HG03575 (cell line): Measurements from ENCODE around the gene WASF3.

Experiments used
- ATAC-seq: cut with Tn5 transposase; IDR thresholded peaks from one replicate; pipeline ENCODE4 v1.9.1; 2021; ENCODE audit not compliant: unreplicated experiment, insufficient number of reproducible peaks, low FRiP score; ENCODE audit errors: extremely low read depth

WASF3 gene

DNA sequence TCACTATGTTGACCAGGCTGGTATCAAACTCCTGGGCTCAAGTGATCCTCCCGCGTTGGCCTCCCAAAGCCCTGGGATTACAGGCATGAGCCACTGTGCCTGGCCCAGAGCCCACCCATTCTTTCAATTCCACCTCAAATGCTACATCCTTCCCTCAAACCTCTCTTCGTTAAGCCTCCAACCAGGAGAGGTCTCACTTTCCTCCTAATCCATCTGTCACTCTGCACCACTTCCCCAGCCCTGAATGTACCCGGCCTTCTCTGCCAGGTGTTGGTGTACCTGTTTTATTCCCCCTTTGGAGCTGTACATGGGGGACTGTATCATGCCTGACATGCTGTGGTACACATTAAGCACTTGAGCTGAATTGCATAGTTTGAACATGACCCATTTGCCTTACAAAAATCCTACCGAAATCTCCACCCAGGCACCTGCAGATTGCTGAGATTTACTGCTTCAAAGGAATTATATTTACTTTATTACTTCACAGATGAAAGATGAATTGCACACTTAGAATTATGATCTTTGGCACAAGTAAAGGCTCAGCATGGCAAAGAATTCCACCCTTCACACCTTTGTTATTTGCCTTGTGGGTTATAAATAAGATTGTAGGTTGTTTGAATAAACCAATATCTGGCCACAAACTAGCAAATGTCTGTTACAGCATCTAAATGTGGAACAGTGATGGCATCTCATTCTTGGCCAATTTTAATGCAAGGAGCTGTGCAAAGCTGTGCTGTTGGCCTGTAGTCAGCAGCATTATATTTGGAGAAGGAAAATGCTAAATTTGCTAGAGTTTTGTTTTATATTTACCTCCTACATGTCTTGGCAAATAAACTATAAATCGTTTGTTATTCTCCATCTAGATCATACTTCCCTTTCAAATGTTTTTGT, 15.6 kb upstream of the WASF3 start:
- ATAC-seq: no peak

GRCh38 chr13:26544707-26545106, 12.8 kb upstream of the WASF3 start:
- ATAC-seq: no peak

GRCh38 chr13:26548205-26548765, 9.2 kb upstream of the WASF3 start:
- ATAC-seq: no peak

DNA sequence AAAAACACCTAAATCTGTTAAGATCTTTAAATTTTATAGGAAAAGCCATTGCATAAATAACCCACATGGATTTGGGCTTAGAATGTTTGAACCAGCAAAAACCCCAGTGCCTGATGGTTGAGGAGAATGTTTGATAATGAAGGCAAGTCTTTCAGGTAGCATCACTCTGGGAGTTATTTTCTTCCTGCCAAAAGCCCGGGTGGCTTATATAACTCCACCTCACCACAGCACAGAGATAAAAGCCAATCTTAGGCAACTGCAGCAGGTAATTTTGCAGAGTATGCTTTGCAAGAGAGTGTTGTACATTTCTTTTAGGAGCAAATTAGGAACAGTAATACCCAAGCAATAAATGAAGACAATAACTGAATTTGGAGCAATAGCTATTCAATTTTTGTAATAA, 7.8 kb upstream of the WASF3 start:
- ATAC-seq: no peak

GRCh38 chr13:26551255-26551860, 6.1 kb upstream of the WASF3 start:
- ATAC-seq: no peak

DNA sequence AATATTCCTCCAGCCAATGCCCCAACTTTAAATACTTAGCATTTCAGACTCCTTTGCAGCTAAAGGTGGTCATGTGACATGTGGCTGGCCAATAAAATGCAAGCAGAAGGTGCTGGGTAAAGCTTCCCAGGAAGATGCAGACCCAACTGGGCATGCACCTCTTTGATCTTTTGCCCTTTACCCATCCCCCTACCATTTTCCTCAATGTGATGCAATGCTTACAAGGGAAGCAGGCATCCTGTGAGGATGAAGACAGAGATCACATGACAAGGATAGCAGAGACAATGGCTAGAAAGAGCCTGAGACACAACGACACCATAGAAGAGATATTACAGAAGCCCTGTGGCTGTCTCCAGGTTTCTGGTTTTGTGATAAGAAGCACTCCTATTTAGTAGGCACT, 2.1 kb upstream of the WASF3 start:
- ATAC-seq: no peak

GRCh38 chr13:26557051-26557392, 461 bp upstream of the WASF3 start:
- ATAC-seq: no peak

DNA sequence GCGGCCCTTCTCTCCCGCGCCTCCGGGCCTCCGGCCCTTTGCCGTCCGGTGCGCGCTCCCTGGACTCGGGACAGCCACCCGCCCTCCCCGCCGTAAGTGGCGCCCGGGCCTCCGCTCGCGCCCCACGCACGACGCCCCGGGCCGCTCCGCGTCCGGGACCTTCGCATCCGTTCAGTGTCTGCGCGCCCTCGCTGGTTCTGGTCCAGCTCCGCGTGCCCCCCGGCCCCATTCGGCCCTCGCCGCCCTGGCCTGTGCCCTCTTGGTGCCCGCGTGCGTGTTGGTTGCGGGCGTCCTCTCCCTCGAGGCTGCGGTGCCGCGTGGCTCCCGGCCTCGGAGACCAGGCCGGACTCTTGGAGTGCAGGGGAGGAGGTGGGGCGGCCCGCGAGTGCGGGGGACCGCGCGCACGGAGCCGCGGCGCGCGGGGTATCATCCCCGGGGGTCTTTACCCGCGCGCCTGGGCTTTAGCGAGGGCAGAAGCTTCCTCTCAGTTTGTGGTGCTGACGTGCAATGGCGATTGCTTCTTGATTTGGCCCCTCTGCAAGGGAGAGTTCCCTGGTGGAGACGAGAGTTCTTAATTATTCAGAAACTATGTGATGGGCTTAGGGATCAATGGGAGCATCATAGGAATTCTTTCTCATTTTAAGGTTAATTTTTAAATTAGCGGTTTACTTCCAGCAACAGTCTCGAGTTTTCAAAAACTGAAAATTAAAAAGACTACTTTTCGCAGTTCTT, 757 bp downstream of the WASF3 start:
- no peak for ATAC-seq

DNA sequence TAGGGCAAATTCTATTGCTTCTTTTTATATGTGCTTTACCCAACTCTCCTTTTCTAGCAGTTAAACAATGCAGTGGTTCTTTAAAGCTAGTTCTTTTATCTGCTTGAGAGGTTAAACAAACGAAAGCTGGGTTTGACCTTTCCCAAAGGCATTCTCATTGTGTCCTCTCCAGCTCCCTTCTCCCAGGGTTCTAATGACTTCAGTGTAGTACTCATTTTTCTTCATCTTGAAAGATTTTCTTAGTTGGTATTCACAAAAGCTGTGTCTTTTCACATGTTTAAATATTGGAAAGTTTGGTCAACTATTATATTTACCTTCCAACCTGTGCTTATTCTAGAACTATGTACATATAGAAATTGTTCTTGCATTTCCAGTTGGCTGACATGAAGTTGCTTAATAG, 1.5 kb downstream of the WASF3 start:
- ATAC-seq: no peak

DNA sequence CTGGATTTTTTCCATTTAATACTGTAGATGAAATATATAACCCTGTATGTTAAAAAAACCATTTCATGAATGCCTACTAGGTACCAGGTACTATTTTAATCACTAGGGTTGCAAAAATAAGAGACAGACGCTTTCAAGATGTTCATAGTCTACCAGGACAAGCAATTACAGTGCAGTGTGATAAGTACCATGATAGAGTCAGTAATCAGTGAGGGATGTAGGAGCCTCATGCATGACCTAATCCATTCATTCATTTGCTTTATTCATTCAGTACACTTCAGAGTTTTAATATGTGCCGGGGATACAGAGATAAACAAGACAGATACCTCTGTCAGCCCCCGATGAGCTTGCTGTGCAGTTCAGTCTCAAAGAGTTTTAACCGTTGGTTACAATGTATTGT, 3.0 kb downstream of the WASF3 start:
- no peak for ATAC-seq

DNA sequence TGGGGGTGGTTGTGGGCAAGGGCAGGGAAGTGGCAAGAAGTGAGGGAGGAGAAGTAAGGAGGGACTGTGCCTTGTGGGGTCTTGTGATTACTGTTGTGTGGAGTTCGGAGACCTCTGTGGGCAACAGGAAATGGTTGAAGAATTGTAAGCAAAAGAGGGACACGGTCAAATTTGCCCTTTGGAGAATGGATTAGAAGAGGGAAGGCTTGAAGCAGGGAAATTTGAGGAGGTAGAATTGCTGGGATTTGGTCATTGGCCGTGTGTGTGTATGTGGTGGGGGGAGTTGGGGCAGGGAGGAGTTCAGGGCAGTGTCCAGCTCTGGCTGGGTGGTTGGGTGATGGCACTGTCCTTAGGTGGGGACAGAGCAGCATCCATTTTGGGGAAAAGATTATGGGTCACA, 3.6 kb downstream of the WASF3 start:
- no peak for ATAC-seq

GRCh38 chr13:26561651-26562511, 4.4 kb downstream of the WASF3 start:
- ATAC-seq: no peak

DNA sequence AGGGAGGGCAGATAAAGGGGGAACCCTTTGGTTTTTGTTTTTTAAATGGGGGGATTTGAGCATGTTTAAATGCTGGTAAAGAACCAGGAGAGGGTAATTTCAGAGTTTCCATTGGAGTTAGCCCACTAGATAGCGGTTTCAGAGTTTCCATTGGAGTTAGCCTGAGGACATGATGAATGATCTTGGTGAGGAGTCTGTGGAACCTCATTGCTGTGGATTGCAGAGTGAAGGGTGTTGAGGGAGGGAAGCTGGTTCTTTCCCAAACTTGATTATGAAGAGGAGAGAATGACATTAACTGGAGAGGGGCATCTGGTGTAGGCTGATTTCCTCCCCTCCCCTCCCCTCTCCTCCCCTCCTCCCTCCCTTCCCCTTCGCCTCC, 5.0 kb downstream of the WASF3 start:
- ATAC-seq: no peak

DNA sequence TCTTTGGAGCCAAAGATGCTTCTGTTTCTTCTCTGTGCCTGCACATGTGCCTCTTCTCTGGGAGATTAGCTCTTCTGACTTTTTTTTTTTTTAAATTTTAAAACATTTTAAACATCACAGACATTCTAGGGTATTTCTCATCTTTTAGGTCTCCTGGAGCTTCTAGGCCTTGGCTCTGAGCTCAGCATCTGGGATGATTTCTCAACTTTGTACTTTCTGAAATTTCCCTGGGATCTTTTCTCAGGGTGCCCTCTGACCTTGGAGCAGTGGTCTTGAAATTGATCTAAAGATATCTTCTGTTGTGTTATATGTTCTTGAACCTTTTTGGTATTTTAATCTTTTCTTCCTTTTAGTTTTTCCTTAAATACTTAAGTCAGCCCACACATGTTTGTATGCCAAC, 6.2 kb downstream of the WASF3 start:
- ATAC-seq: no peak

- ATAC-seq: no peak
These were observed 10.8 kb downstream of the WASF3 start for GRCh38 chr13:26568132-26568815.

DNA sequence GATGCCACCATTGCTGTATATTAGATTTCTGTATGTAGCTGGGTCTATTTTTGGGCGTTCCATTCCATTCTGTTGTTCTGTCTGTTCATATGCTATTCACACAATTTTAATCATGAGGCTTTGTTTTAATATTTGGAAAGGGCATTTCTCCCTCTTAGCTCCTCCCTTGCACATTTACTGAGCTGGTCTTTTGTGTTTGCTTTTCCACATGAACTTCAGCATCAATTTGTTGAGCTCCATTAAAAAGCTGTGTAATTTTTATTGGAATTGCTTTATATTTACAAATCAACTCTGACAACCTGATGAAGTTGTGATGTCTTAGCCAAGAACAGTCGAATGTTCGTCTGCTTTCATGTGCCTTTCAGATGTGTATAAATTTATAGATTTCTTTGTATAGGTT, 14.0 kb downstream of the WASF3 start:
- ATAC-seq: no peak

GRCh38 chr13:26575244-26575643, 17.8 kb downstream of the WASF3 start:
- no peak for ATAC-seq

GRCh38 chr13:26579580-26579979, 22.1 kb downstream of the WASF3 start:
- ATAC-seq: no peak
